Endothelial cell of umbilical vein (primary cell): ENCODE measurements around the gene ADSL. TPM values are rescaled to one million over a fixed set of nuclear protein-coding genes. Genes with fewer than 3 reads are reported as not detected.

Source experiments
- BruUV-seq: library from RNA; stranded (reverse); fragments of 400-500 nt; replicated peaks from 2 replicates; lab custom pipeline; 2021; lab: Mats Ljungman, UMichigan
- CTCF ChIA-PET: fragments of 300-600, 350-600 bp; sonication (Branson Sonifier 250); formaldehyde crosslinking; loops from one replicate; lab custom pipeline; 2021; ENCODE audit warnings: antibody characterized with exemption, inconsistent platforms; lab: Charles Lee
- POLR2A ChIA-PET: fragments of 300-600, 350-600 bp; sonication (Branson Sonifier 250); formaldehyde crosslinking; loops from one replicate; lab custom pipeline; 2021; ENCODE audit warnings: antibody characterized with exemption, inconsistent platforms; lab: Charles Lee
- DNase-seq: peaks from one replicate; pipeline ENCODE4 v3.0.0-alpha.2; 2011; ENCODE audit warnings: low read depth, low spot score
- FAIRE-seq: peaks from 2 replicates; lab custom pipeline; 2011; peaks lifted over from hg19 to GRCh38; lab: Jason Lieb, UNC
- H2AFZ ChIP-seq: 2 replicates; pipeline ENCODE4 v1.6.0; 2012; ENCODE audit warnings: low read depth, low read length, control low read depth, inconsistent platforms
- H3K27ac ChIP-seq: 2 replicates; pipeline ENCODE4 v1.5.1; 2011; ENCODE audit warnings: low read depth, mild to moderate bottlenecking, control low read depth, low read length, moderate library complexity; ENCODE audit not compliant: insufficient read depth
- H3K27me3 ChIP-seq, 2 experiments: 2 replicates each; pipeline versions ENCODE4 v1.6.0 to v1.6.1; 2011; ENCODE audit warnings: low read length in 2 of 2, mixed read lengths in 1 of 2; ENCODE audit not compliant: control insufficient read depth in 2 of 2, insufficient read depth in 2 of 2
- H3K36me3 ChIP-seq, 2 experiments: 2 replicates in 1 of 2; 3 replicates in 1 of 2; pipeline ENCODE4 v1.5.1; 2011; ENCODE audit warnings: low read length in 2 of 2, mild to moderate bottlenecking in 1 of 2, moderate library complexity in 1 of 2; ENCODE audit not compliant: control insufficient read depth in 2 of 2, insufficient read depth in 2 of 2; ENCODE audit errors: extremely low read depth in 1 of 2
- H3K4me1 ChIP-seq: 3 replicates; pipeline ENCODE4 v1.5.1; 2011; ENCODE audit warnings: mild to moderate bottlenecking, low read length; ENCODE audit not compliant: control insufficient read depth, insufficient read depth; ENCODE audit errors: extremely low read depth
- H3K4me2 ChIP-seq: 2 replicates; pipeline ENCODE4 v1.6.1; 2011; ENCODE audit warnings: low read length, control low read depth, mixed read lengths; ENCODE audit not compliant: insufficient read depth
- H3K4me3 ChIP-seq, 3 experiments: fragments of 200-600 bp in 1 of 3; sonication (generic), shearing (Covaris generic) in 1 of 3; replicated peaks in 1 of 3; 2 replicates each; pipeline ENCODE4 v1.5.1; 2011 to 2016; ENCODE audit warnings: control low read depth in 3 of 3, low read length in 3 of 3, mild to moderate bottlenecking in 2 of 3, inconsistent platforms in 1 of 3, low read depth in 1 of 3, moderate library complexity in 1 of 3; ENCODE audit not compliant: insufficient read depth in 1 of 3
- H3K79me2 ChIP-seq: 2 replicates; pipeline ENCODE4 v1.6.0; 2012; ENCODE audit warnings: low read length, inconsistent platforms; ENCODE audit not compliant: control insufficient read depth, insufficient read depth
- H3K9ac ChIP-seq: replicated peaks from 2 replicates; pipeline ENCODE3; 2011; ENCODE audit warnings: low read length, control low read depth; ENCODE audit not compliant: insufficient read depth; ENCODE audit errors: extremely low read depth
- H3K9me1 ChIP-seq: replicated peaks from 3 replicates; pipeline ENCODE4 v1.6.0; 2011; ENCODE audit warnings: mild to moderate bottlenecking, low read length; ENCODE audit not compliant: control insufficient read depth, insufficient read depth; ENCODE audit errors: extremely low read depth
- H3K9me3 ChIP-seq: replicated peaks from 2 replicates; pipeline ENCODE4 v1.5.1; 2012; ENCODE audit warnings: low read length, inconsistent platforms; ENCODE audit not compliant: control insufficient read depth, insufficient read depth
- H4K20me1 ChIP-seq: replicated peaks from 2 replicates; pipeline ENCODE3; 2011; ENCODE audit warnings: mild to moderate bottlenecking, low read length; ENCODE audit not compliant: control insufficient read depth, insufficient read depth; ENCODE audit errors: extremely low read depth
- GATA2 ChIP-seq: IDR thresholded peaks from 2 replicates; pipeline ENCODE4 v1.7.0; 2011; ENCODE audit warnings: low read depth, mild to moderate bottlenecking, moderate library complexity, mixed read lengths, low read length; ENCODE audit not compliant: insufficient read length, insufficient read depth
- JUN ChIP-seq: IDR thresholded peaks from 2 replicates; pipeline ENCODE4 v1.6.1; 2011; ENCODE audit warnings: borderline replicate concordance, low read depth; ENCODE audit not compliant: insufficient read length, insufficient read depth
- MYC ChIP-seq: IDR thresholded peaks from one replicate; pipeline ENCODE4 v1.6.1; 2011; ENCODE audit warnings: mild to moderate bottlenecking, low read depth, low read length
- POLR2A ChIP-seq: IDR thresholded peaks from 2 replicates; pipeline ENCODE4 v1.6.1; 2012; ENCODE audit warnings: low read depth, mild to moderate bottlenecking, control low read depth, low read length
- POLR2AphosphoS5 ChIP-seq: IDR thresholded peaks from 2 replicates; pipeline ENCODE4 v1.6.1; 2012; ENCODE audit warnings: low read depth, mild to moderate bottlenecking, control low read depth, low read length, moderate library complexity; ENCODE audit not compliant: insufficient read depth
- dilution Hi-C: fragments of 300-500 bp; cut with MboI; formaldehyde crosslinking; loops from one replicate; pipeline ENCODE4 v1.15.0; 2019; ENCODE audit warnings: low sequenced_read_pairs; ENCODE audit not compliant: extremely low pct_ligation_motif_present
- intact Hi-C: fragments of 100-400 bp; cut with micrococcal nuclease; formaldehyde crosslinking; loops from one replicate; pipeline ENCODE4 v1.10.0; 2022
- polyA plus RNA-seq, 4 experiments: library from polyadenylated mRNA; depleted of rRNA in 3 of 4; stranded (reverse) in 3 of 4; unstranded in 1 of 4; fragments of >200 nt; gene quantifications; 2 replicates each; pipeline versions ENCODE4 v1.2.1 to v1.2.3, GENCODE V29; 2011 to 2012; ENCODE audit warnings: missing spikeins in 1 of 4
- total RNA-seq: library from RNA; stranded (reverse); gene quantifications from 2 replicates; pipeline ENCODE4 v1.2.3, GENCODE V29; 2021
- TF ChIP-seq, protein P1 (sequence below): IDR thresholded peaks from 2 replicates; pipeline ENCODE4 v1.6.1; 2011; ENCODE audit not compliant: insufficient read depth, insufficient read length
- TF ChIP-seq, protein P2 (sequence below), 2 donors: IDR thresholded peaks; 1 replicate in 1 of 2; 2 replicates in 1 of 2; pipeline ENCODE4 v1.5.1; 2011; ENCODE audit warnings: low read length in 2 of 2, mild to moderate bottlenecking in 2 of 2, moderate library complexity in 2 of 2, control low read depth in 1 of 2, inconsistent platforms in 1 of 2, low read depth in 1 of 2; ENCODE audit not compliant: insufficient read depth in 1 of 2; ENCODE audit errors: extremely low read depth in 1 of 2

The ADSL gene
- total and polyA plus RNA-seq, 2 donors (not counting 3 experiments of a cell fraction or from before 2014, with no cell fraction given) = 103 to 141 TPM

DNA sequence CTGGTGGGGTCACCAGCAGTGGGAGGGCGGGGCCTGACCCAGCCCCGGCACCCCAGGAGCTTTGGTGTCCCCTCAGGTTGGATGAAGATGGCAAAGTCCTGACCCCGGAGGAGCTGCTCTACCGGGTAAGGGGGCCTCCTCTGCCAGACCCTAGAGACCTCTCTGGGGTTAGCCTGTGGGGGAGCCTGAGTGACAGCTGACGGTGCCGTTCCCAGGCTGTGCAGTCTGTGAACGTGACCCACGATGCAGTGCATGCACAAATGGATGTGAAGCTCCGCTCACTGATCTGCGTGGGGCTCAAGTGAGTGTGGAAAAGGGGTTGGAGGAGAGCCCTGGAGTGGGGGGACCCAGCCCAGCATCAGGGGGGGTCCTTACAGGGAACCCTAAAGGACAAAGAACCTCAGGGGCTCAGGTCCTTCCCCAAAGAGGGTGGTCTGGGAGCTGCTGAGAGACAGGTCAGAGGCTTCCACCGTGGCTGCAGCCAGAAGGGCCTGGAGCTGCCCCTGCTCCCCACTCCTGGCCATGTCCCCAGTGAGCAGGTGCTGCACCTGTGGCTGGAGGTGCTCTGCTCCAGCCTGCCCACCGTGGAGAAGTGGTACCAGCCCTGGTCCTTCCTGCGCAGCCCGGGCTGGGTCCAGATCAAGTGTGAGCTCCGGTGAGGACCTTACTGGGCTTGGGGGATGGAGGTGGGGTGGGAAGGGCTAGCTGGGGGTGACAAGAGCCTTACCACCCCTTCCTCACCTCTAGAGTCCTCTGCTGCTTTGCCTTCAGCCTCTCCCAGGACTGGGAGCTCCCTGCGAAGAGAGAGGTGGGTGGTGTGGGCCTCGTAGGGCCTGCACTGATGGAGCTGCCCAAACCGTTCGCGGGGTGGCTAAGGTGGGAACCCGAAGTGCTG, 62.7 kb downstream of the ADSL start:
- H3K4me3 ChIP-seq = no peak overlapping the region
- H3K4me1 ChIP-seq = no peaks in the 10 kb centered on the region
- H3K27me3 ChIP-seq = no peaks in the 10 kb centered on the region
- no peak overlapping the region for H2AFZ ChIP-seq
- no TSS peak for BruUV-seq
- H3K9me1 ChIP-seq = no peaks in the 10 kb centered on the region
- no peak for DNase-seq
- intact Hi-C loops = no loop called here
- H3K9ac ChIP-seq = no peak overlapping the region
- FAIRE-seq = no peak
- H3K79me2 ChIP-seq = no peaks in the 10 kb centered on the region
- ChIA-PET POLR2A (interaction anchor here (1.2 kb wide), 1 partner anchor 10 kb away, joined by 3 read pairs; no protein-coding TSS in a partner anchor), CTCF (interaction anchor here (3.2 kb wide), 1 partner anchor 28 kb away, joined by 9 read pairs; no protein-coding TSS in a partner anchor)
- TF ChIP-seq POLR2AphosphoS5 (no peak), GATA2 (no peak), POLR2A (no peak), MYC (no peak), JUN (no peak)
- TF ChIP-seq, protein P1, sequence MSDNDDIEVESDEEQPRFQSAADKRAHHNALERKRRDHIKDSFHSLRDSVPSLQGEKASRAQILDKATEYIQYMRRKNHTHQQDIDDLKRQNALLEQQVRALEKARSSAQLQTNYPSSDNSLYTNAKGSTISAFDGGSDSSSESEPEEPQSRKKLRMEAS = no peak
- TF ChIP-seq, protein P2, sequence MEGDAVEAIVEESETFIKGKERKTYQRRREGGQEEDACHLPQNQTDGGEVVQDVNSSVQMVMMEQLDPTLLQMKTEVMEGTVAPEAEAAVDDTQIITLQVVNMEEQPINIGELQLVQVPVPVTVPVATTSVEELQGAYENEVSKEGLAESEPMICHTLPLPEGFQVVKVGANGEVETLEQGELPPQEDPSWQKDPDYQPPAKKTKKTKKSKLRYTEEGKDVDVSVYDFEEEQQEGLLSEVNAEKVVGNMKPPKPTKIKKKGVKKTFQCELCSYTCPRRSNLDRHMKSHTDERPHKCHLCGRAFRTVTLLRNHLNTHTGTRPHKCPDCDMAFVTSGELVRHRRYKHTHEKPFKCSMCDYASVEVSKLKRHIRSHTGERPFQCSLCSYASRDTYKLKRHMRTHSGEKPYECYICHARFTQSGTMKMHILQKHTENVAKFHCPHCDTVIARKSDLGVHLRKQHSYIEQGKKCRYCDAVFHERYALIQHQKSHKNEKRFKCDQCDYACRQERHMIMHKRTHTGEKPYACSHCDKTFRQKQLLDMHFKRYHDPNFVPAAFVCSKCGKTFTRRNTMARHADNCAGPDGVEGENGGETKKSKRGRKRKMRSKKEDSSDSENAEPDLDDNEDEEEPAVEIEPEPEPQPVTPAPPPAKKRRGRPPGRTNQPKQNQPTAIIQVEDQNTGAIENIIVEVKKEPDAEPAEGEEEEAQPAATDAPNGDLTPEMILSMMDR (IDR thresholded peaks at IDR 0.05; ENCODE audit: extremely low read depth in 1 of 2, insufficient read depth in 1 of 2, low read depth in 1 of 2, low read length in 2 of 2) = no peak
- no peak overlapping the region for H3K4me2 ChIP-seq
- H3K36me3 ChIP-seq = peaks cover 4 to 68% of the 10 kb centered on the region in 2 experiments
- H3K9me3 ChIP-seq = no peaks in the 10 kb centered on the region
- H3K27ac ChIP-seq = no peak overlapping the region
- H4K20me1 ChIP-seq = no peaks in the 10 kb centered on the region
- dilution Hi-C loops = no loop called here
